HepG2 (cell line): ENCODE measurements around the gene BEAN1. TPM values are rescaled to one million over a fixed set of nuclear protein-coding genes. Genes with fewer than 3 reads are reported as not detected.

Source experiments
- CEBPG ChIP-seq: IDR thresholded peaks from 2 replicates; pipeline ENCODE4 v1.6.1; 2016
- FOXO4 ChIP-seq: sonication (generic); formaldehyde crosslinking; conservative IDR thresholded peaks from 2 replicates; pipeline ENCODE4 v1.8.1; 2023; ENCODE audit warnings: missing genetic modification reagents
- GABPB1 ChIP-seq: IDR thresholded peaks from 2 replicates; pipeline ENCODE4 v1.6.1; 2016; ENCODE audit warnings: mild to moderate bottlenecking, missing genetic modification reagents, moderate library complexity, missing compliant biosample characterization
- HOXD1 ChIP-seq: sonication (generic); formaldehyde crosslinking; IDR thresholded peaks from 2 replicates; pipeline ENCODE4 v1.5.0; 2020; ENCODE audit warnings: missing genetic modification reagents
- KAT8 ChIP-seq: IDR thresholded peaks from 2 replicates; pipeline ENCODE4 v1.6.1; 2016; ENCODE audit warnings: missing genetic modification reagents, missing compliant biosample characterization
- KDM3A ChIP-seq: IDR thresholded peaks from 2 replicates; pipeline ENCODE4 v1.6.1; 2018; ENCODE audit warnings: low read depth, missing compliant biosample characterization
- MAZ ChIP-seq, 2 experiments: sonication (generic) in 1 of 2; formaldehyde crosslinking in 1 of 2; IDR thresholded peaks; 2 replicates each; pipeline versions ENCODE4 v1.5.0 to v1.6.1; 2012 to 2020; ENCODE audit warnings: low read depth in 2 of 2, mild to moderate bottlenecking in 2 of 2, borderline replicate concordance in 1 of 2, improper control_type of control experiment in 1 of 2, low read length in 1 of 2, missing genetic modification reagents in 1 of 2, moderate library complexity in 1 of 2
- MLX ChIP-seq: IDR thresholded peaks from 2 replicates; pipeline ENCODE4 v1.6.1; 2016
- MYC ChIP-seq: sonication (generic); formaldehyde crosslinking; IDR thresholded peaks from 2 replicates; pipeline ENCODE4 v1.9.0; 2021; ENCODE audit warnings: missing genetic modification reagents, borderline replicate concordance
- NFE2 ChIP-seq: sonication (generic); formaldehyde crosslinking; IDR thresholded peaks from 2 replicates; pipeline ENCODE4 v1.4.0; 2020; ENCODE audit warnings: missing genetic modification reagents
- NR2F6 ChIP-seq, 2 experiments: IDR thresholded peaks; 2 replicates each; pipeline ENCODE4 v1.6.1; 2016; ENCODE audit warnings: antibody characterized with exemption in 1 of 2, mild to moderate bottlenecking in 1 of 2
- RXRA ChIP-seq: sonication (generic); formaldehyde crosslinking; IDR thresholded peaks from 2 replicates; pipeline ENCODE4 v1.5.1; 2020; ENCODE audit warnings: missing genetic modification reagents
- RXRB ChIP-seq: IDR thresholded peaks from 2 replicates; pipeline ENCODE4 v1.6.1; 2016; ENCODE audit warnings: borderline replicate concordance, missing genetic modification reagents, missing compliant biosample characterization
- SIN3A ChIP-seq: IDR thresholded peaks from 2 replicates; pipeline ENCODE4 v1.6.1; 2011; ENCODE audit warnings: low read depth, mild to moderate bottlenecking, control low read depth, low read length, borderline replicate concordance
- SRY ChIP-seq: sonication (generic); formaldehyde crosslinking; IDR thresholded peaks from 2 replicates; pipeline ENCODE4 v1.8.0; 2022; ENCODE audit warnings: mild to moderate bottlenecking, missing genetic modification reagents
- TEAD2 ChIP-seq: sonication (generic); formaldehyde crosslinking; IDR thresholded peaks from 2 replicates; pipeline ENCODE4 v1.9.0; 2021; ENCODE audit warnings: missing genetic modification reagents
- TFE3 ChIP-seq: IDR thresholded peaks from 2 replicates; pipeline ENCODE4 v1.6.1; 2016
- ZMYM4 ChIP-seq: sonication (generic); formaldehyde crosslinking; IDR thresholded peaks from 2 replicates; pipeline ENCODE4 v1.8.1; 2023; ENCODE audit warnings: mild to moderate bottlenecking, missing genetic modification reagents
- ZNF224 ChIP-seq: sonication (generic); formaldehyde crosslinking; IDR thresholded peaks from 2 replicates; pipeline ENCODE4 v1.5.0; 2020; ENCODE audit warnings: mild to moderate bottlenecking, missing genetic modification reagents
- ZNF235 ChIP-seq: sonication (generic); formaldehyde crosslinking; IDR thresholded peaks from 2 replicates; pipeline ENCODE4 v1.8.1; 2023; ENCODE audit warnings: mild to moderate bottlenecking, missing genetic modification reagents, borderline replicate concordance
- ZNF256 ChIP-seq: sonication (generic); formaldehyde crosslinking; conservative IDR thresholded peaks from 2 replicates; pipeline ENCODE4 v1.4.0; 2020; ENCODE audit warnings: missing genetic modification reagents
- ZNF3 ChIP-seq: IDR thresholded peaks from 2 replicates; pipeline ENCODE4 v1.7.0; 2017; ENCODE audit warnings: inconsistent platforms
- ZNF33A ChIP-seq: sonication (generic); formaldehyde crosslinking; IDR thresholded peaks from 2 replicates; pipeline ENCODE4 v1.5.1; 2020; ENCODE audit warnings: missing genetic modification reagents, mild to moderate bottlenecking, moderate library complexity, borderline replicate concordance
- ZNF367 ChIP-seq: sonication (generic); formaldehyde crosslinking; IDR thresholded peaks from 2 replicates; pipeline ENCODE4 v1.4.0; 2020; ENCODE audit warnings: missing genetic modification reagents, borderline replicate concordance
- ZNF432 ChIP-seq: sonication (generic); formaldehyde crosslinking; IDR thresholded peaks from 2 replicates; pipeline ENCODE4 v1.5.0; 2020; ENCODE audit warnings: missing genetic modification reagents, mild to moderate bottlenecking, borderline replicate concordance
- ZNF709 ChIP-seq: sonication (generic); formaldehyde crosslinking; IDR thresholded peaks from 2 replicates; pipeline ENCODE4 v1.5.0; 2020; ENCODE audit warnings: mild to moderate bottlenecking, missing genetic modification reagents
- ZNF749 ChIP-seq: sonication (generic); formaldehyde crosslinking; IDR thresholded peaks from 2 replicates; pipeline ENCODE4 v1.8.0; 2022; ENCODE audit warnings: mild to moderate bottlenecking, missing genetic modification reagents, moderate library complexity, borderline replicate concordance
- ZSCAN20 ChIP-seq: sonication (generic); formaldehyde crosslinking; IDR thresholded peaks from 2 replicates; pipeline ENCODE4 v1.4.0; 2020; ENCODE audit warnings: missing genetic modification reagents, mild to moderate bottlenecking, borderline replicate concordance
- ZSCAN22 ChIP-seq: sonication (generic); formaldehyde crosslinking; IDR thresholded peaks from 2 replicates; pipeline ENCODE4 v1.4.0; 2020; ENCODE audit warnings: mild to moderate bottlenecking, missing genetic modification reagents
- polyA plus RNA-seq, 8 experiments: library from polyadenylated mRNA; depleted of rRNA in 3 of 8; stranded (reverse) in 7 of 8; unstranded in 1 of 8; fragments of >200 nt; fragmentation: Illumina TruSeq in 4 of 8; extraction: Trizol in 4 of 8; gene quantifications; 2 replicates each; pipeline versions ENCODE4 v1.2.1 to v1.2.3, GENCODE V29; 2011 to 2016; ENCODE audit warnings: low read depth in 4 of 8, missing spikeins in 1 of 8, mixed read lengths in 1 of 8; ENCODE audit not compliant: insufficient read depth in 1 of 8
- total RNA-seq, 5 experiments: library from RNA; depleted of rRNA; stranded (reverse); fragments of >200 nt; fragmentation: Illumina TruSeq; extraction: Trizol; gene quantifications; 2 replicates each; pipeline ENCODE4 v1.2.3, GENCODE V29; 2016; ENCODE audit warnings: low read depth in 1 of 5

Gene BEAN1
- total and polyA plus RNA-seq, 2 of the 13 experiments (the other 11 are each of a cell fraction or from before 2014, with no cell fraction given): 0.53 to 1.4 TPM

- TF ChIP-seq CEBPG (CRISPR knock-in tag): peak; percentile 95
- no peak for TF ChIP-seq TEAD2 (CRISPR knock-in tag)
- no peak for TF ChIP-seq SRY (CRISPR knock-in tag)
- no peak for TF ChIP-seq RXRA (CRISPR knock-in tag)
- no peak for TF ChIP-seq ZMYM4 (CRISPR knock-in tag)
- peak; percentile 55 for TF ChIP-seq RXRB (CRISPR knock-in tag)
- no peak for TF ChIP-seq ZNF432 (CRISPR knock-in tag)
- no peak for TF ChIP-seq ZNF256
- TF ChIP-seq TFE3: peak; percentile 66; the same call in 1 of the 2 replicates
- no peak for TF ChIP-seq ZNF749
- peak; percentile 45; the same call in 1 of the 2 replicates for TF ChIP-seq KAT8
- TF ChIP-seq MLX (CRISPR knock-in tag): no peak
- TF ChIP-seq MAZ (IDR thresholded peaks at IDR 0.05; ENCODE audit: borderline replicate concordance, low read depth, low read length): no peak
- TF ChIP-seq MAZ (CRISPR knock-in tag; IDR thresholded peaks at IDR 0.05; ENCODE audit: low read depth): no peak
- TF ChIP-seq GABPB1 (CRISPR knock-in tag): 0 out of 2 replicates have a peak, but pooled peaks have one; percentile 20
- no peak for TF ChIP-seq SIN3A
- no peak for TF ChIP-seq ZNF224 (CRISPR knock-in tag)
- no peak for TF ChIP-seq NR2F6 (IDR thresholded peaks at IDR 0.05)
- TF ChIP-seq NR2F6 (CRISPR knock-in tag; IDR thresholded peaks at IDR 0.05): peak; percentile 19; the same call in 1 of the 2 replicates
- TF ChIP-seq ZNF3: no peak
- no peak for TF ChIP-seq ZSCAN22 (CRISPR knock-in tag)
- no peak for TF ChIP-seq HOXD1 (CRISPR knock-in tag)
- no peak for TF ChIP-seq ZNF235 (CRISPR knock-in tag)
- no peak for TF ChIP-seq ZNF367 (CRISPR knock-in tag)
- no peak for TF ChIP-seq MYC (CRISPR knock-in tag)
- no peak for TF ChIP-seq ZSCAN20 (CRISPR knock-in tag)
- no peak; the same call in 1 of the 2 replicates for TF ChIP-seq KDM3A (CRISPR knock-in tag)
- no peak for TF ChIP-seq ZNF33A (CRISPR knock-in tag)
- no peak for TF ChIP-seq ZNF709 (CRISPR knock-in tag)
- no peak for TF ChIP-seq NFE2
- no peak for TF ChIP-seq FOXO4 (CRISPR knock-in tag)
Measured at GRCh38 chr16:66502020-66502913, 75.2 kb downstream of the BEAN1 start (continued).
